ENCODE measurements around the gene TAP1.

TAP1 gene

DNA sequence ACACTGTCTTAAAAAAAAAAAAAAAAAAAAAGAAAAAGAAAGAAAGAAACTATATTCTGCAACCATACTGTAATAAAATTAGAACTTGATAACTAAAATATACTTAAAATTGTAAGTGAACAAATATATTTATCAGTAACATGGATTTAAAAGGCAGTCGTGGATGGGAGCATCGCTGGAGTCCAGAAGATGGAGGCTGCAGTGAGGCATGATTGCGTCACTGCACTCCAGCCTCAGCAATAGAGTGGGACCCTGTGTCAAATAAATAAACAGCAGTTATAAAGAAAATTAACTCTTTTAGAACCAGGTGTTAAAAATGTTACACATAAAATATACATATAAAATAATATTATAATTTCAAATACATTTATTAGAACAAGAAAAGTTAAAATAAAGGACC lies 9.2 kb upstream of the TAP1 start:
- no peak for DNase-seq (ENCODE audit: low read depth)

DNA sequence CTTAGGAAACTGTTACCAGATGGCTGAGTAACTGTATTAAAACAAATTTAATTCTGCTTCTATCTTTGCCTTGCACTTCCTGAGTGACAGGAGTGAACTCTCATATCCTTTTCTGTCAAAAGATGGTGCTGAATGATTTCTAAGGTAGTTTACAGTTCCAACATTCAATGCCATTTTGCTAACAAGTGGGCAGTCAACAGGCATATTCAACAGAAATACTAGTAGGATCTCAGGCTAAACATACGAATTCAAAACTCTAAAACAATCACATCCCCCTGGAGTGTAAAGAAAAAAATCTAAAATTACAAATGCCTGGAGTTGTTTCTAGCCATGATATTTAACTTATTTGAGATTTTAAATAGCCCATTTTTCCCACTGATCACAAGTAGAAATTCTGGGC lies 7.2 kb upstream of the TAP1 start:
- no peak for DNase-seq (ENCODE audit: low read depth)

DNA sequence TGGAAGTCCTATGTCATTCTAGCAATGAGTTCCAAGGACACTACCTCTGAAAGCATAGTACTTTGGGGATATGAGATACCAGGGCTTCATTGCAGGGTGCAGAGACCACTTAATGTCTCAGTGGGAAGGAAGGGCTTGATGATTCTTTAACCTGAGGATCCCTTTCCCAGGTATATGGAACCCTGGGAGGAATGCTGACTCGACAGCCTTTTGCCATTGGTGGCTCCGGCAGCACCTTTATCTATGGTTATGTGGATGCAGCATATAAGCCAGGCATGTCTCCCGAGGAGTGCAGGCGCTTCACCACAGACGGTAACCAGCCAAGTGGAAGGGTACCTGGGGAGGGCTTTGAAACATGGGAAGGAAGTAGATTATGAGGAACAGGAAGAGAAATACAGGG lies 4.7 kb upstream of the TAP1 start:
- DNase-seq (ENCODE audit: low read depth), result no peak

DNA sequence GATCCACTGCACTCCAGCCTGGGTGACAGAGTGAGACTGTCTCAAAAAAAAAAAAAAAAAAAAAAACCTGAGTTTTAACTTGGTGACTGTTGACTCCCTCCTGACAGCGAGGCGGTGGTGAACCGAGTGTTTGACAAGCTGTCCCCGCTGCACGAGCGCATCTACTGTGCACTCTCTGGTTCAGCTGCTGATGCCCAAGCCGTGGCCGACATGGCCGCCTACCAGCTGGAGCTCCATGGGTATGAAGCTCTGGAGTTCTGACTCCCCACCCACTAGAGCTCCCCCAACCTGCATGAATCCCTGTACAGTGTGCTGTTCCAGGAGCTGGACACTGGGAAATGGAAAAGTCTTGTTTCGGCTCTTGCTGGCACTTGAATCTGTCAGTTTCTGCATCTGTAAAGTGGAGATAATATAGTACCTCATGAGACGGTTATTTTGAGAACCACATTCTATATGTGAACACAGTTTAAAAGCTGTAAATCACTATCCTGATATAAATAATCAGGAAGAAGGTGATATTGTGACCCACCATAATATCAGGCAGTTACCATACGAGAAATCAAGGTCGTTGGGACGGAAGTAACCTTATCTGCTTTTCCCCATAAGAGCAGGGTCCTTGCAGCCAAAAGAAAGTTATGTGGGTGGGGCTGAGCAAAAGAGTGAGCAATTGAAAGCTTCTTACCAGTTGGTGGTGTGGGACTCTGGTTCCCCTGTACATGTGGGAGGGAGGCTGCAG lies 3.8 kb upstream of the TAP1 start:
- no peak for DNase-seq (ENCODE audit: low read depth)

DNA sequence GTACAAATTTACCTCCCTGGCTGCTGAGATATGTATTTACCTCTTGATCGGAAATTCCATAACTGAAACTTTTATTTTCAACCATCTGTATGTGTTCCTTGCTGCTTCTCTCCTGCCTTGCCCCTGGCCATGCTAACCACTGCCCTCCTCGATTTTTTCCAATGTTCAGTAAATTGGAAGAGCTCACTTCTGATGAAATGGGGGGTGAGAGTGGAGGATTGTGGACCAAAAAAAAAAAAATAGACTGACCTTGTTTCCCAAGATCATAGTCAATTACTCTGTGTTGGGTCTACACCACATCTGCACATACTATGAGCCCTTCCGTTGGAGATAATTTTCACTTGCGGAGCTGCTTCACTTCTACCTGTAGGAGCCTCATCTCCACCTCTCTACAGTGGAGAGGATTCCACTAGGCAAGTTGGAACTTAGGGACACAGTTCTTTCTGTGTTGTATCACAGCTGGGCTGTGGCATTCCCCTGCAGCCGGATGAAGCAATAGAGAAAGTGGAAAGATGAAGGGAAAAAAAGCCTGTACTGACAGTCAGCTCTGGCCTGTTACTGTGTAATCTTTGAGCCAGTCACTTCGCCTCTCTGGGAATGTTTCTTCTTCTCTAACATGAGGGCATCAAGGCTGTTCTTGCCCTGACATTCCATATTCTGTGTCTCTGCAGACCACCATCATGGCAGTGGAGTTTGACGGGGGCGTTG lies 2.1 kb upstream of the TAP1 start:
- no peak for DNase-seq (ENCODE audit: low read depth)

DNA sequence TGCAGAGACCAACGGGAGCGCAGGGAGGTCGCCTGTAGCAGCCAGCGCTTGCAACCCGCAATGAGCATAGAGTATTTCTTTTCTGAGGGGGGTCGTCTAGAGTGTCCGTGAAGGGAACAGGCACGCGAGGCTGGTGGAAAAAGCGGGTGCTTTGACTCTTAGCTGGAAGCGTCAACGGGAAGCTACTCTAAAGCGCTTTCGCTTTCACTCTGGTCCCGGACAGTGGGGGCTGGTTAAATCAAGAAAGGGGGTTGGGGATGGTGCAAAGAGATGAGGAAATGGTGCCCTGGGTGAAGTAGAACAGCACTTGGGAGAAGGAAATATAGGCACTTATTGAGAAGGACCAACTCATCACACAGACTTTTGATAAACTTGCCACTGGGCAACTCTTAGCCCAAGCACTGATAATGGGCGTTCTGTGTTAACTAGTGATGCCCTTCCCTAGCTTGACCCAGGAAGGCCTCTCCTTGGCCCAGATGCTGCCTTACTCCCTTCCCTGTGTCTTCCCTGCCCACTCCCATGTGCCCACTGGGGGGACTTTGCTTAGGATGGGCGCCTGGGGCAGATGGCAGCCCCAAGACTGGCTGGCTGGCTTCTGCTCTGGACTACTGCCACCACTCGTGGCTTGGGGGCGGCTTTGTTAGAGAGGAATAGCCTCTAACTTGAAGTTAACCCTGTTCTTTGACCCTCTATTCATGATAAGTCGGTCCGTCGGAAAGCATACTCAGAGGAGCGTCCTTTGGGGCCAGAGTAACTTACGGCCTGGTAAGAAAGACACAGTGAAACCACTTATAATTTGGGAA lies 1.1 kb upstream of the TAP1 start:
- peak; percentile 41 for DNase-seq (ENCODE audit: low read depth)

DNA sequence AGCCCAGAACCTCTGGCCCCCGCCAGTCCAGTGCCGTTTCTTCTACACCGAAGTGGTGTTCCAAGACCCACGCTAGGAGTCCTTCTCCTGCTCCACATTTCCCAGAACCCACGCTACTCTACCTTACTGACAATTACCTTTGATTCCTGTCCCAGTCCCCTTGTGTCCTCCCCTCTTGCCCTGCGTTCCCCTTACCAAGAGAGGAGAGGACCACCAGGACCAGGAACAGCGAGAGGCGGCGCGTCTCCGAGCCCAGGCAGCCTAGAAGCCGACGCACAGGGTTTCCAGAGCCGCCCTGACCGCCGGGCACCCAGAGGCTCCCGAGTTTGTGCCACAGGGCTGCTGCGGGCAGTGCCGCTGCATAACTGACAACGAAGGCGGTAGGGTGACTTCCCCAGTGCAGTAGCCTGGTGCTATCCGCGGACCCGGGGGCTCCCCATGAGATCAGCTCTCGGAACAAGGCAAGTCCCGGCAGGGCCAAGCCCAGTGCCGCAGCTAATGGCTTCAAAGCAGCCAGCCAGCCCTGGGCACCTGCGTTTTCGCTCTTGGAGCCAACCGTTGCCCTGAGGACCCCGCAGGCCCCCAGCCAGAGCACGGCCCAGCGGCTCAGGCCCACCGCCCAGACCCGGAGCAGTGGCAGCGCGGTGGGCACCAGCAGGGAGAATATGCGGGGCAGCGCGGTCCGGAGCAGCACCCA lies 512 bp downstream of the TAP1 start:
- DNase-seq (ENCODE audit: low read depth), result no peak

DNA sequence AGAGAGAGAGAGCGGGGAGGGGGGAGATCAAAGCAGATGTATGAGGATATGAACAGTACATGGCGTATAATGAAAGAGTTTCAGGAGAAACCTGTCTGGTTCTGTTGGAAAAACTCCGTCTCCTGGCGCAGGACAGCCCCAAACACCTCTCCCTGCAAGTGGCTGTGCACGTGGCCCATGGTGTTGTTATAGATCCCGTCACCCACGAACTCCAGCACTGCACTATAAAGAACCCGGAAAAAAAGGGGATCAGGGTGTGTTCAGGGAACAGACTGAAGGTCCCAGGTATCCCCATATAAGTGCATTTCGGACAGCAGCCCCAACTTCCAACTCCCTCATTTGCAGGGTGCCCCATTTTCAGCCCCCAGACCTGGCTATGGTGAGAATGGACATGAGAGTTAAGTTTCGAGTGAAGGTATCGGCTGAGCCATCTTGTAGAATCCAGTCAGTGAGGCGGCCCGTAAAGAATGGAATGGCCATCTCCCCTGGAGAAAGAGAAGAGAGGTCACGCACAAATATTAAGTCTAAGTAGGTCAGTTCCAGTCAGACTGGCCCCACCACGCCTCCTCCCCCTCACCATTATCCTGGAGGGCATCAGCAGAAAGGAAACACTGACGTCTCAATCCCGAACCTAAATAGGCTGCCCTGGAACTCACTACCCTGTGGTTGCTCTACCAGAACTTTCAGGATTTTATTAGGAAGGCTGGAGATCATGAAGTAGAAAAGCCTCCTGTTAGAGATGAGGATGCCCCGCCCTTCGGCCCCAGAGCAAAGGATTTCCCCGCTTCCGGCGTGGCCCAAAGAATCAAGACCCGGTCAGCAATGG lies 1.3 kb downstream of the TAP1 start:
- no peak for DNase-seq (ENCODE audit: low read depth)

DNA sequence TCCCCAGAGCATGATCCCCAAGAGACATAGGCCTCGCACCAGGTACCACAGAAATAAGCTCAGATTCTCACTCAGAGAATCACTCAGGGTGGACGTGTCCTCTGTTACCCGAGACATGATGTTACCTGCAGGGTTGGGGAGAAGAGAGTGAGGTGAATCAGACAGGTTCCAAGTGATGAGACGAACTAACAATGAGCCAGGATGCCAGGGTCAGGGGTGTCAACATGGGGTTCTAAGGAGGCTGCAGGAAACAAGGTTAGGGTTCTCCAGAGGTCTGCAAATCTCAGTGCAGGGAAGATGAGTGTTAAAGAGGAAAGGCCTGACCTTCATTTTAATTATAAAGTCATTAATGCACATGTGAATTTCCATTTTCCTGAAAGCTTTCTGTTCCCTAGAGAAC lies 2.5 kb downstream of the TAP1 start:
- no peak for DNase-seq (ENCODE audit: low read depth)

DNA sequence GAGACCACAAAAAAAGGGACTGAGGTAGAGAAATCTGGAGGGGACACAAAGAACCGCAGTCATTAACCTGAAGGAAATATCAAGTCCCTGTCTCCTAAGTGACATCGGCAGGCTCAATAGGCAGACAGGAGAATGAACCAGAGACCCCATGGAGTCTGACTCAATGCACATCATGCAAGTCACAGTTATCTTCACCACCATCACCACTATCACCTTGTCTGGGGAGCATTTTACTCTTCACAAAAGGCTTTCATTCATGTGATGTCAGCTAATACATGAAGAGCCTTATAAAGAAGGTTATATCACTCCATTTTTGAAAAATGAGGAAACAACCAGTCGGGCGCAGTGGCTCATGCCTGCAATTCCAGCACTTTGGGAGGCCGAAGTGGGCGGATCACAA lies 4.4 kb downstream of the TAP1 start:
- no peak for DNase-seq (ENCODE audit: low read depth)

DNA sequence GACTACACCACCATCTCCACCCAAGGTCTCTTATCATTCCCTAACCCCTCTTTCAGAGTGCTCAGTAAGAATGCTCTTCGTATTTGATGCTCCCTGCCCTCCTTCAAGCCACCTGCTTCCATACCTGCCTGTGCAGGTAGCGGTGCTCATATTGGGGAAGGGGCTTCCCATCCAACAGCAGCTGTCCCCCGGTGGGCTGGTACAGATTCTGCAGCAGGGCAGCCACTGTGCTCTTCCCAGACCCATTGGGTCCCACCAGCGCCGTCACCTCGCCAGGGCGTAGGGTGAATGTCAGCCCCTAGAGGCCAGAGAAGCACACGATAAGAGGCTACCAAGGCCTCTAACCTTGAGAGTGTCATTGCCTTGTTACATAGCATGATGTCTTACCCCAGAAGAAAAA lies 5.7 kb downstream of the TAP1 start:
- no peak for DNase-seq (ENCODE audit: low read depth)

DNA sequence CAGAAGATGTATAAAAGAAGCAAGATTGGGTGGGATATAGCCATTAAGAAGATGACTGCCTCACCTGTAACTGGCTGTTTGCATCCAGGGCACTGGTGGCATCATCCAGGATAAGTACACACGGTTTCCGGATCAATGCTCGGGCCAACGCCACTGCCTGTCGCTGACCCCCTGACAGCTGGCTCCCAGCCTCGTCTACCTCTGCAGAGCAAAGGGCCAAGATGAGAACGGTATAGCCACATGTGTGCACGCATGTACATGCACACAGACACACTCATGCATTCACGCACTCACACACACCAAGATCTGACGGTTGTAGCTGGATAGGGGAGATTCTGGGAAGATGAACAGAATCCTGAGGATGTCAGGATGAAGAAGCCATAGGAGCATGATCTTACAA lies 6.5 kb downstream of the TAP1 start:
- DNase-seq (ENCODE audit: low read depth), result no peak

DNA sequence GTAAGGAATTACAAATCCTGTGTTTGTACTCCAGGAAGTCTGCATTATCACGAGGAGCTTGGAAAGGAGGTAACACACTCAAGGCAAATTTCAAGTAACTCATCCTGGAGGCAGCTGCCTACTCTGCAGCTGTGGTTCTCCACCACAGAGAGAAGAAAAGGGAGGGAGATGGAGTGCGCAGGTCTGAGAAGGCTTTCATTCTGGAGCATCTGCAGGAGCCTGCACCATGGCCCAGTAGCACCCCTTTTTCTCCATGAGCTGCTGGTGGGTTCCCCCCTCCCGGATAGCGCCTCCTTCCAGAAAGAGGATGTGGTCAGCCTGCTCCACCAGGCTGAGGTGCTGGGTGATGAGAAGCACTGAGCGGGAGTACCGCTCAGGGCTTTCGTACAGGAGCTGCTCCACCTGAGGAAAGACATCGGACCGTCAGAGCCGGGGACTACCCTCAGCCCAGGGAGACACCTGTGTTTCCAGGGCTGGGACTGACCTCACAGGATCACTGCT lies 8.1 kb downstream of the TAP1 start:
- DNase-seq (ENCODE audit: low read depth), result no peak

DNA sequence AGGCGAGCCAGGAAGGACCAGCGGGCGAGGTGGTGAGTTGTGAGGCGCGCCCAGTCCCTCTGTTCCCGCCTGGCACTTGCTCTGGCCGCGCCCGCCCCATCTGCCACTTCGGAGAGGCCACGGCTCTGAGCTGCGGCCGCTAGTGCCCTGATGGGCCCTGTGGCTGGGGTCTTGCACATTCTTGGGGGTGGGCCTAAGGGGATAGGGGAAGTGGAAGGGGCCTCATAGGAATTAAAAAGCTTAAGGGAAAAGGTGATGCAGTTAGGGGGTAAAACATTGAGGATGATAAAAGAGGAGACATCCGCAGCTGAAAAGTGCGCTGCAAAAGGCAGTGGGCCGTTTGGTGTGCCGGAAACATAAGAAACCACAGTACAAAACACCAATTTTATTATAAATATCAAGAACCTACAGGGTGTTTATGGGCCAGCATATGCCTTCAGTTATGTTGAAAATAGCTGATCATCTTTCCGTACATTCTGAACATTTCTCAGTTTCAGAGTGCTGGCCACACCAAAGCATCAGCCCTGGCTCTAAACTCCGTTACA lies 8.6 kb downstream of the TAP1 start:
- DNase-seq (ENCODE audit: low read depth), result no peak

DNA sequence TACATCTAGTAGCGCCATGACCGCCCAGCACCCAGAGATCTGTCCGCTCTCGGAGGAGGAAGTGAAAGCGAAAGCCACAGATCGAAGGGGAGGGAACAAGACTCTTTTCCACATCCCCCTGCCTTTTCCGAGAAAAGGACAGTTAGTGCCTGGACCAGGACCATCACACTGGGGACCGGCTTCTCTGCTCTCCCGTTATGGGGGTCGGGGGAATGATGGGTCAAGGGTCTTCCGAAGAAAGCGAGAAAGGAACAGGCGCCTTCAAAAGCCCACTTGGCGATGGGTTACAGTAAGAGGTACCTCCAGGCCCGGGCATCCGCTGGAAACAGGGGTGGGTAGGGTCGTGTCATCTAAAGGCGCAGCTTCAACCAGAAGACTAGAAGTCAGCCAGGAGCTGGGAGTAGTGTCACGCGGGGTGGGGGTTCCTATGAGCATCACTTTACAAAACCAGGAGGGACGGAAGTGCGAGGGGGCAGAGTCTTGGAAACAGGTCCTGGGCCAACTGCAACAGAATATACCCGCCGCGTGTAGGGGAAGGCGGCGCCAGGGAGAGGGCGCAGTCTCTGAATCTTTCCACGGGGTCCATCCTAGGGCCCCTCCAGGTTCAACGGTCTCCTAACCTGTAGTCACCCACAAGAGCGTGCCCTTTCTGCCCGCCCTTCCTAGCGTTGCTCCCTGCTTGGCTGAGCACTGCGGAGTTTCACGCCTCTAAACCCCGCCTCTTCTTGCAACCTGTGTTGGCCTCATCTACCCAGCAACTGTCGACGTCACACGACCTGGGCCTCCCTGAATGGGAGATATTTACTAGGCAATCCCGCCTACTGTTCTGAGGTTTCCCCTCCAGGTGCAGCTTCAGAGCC lies 9.3 kb downstream of the TAP1 start, which contains the start of gene PSMB8:
PSMB8 (minus strand) TSS at position 69 of the 860 bp plus-strand sequence; CDS start at position 18, 51 bp downstream.
- peak; percentile 98 for DNase-seq (ENCODE audit: low read depth)

DNA sequence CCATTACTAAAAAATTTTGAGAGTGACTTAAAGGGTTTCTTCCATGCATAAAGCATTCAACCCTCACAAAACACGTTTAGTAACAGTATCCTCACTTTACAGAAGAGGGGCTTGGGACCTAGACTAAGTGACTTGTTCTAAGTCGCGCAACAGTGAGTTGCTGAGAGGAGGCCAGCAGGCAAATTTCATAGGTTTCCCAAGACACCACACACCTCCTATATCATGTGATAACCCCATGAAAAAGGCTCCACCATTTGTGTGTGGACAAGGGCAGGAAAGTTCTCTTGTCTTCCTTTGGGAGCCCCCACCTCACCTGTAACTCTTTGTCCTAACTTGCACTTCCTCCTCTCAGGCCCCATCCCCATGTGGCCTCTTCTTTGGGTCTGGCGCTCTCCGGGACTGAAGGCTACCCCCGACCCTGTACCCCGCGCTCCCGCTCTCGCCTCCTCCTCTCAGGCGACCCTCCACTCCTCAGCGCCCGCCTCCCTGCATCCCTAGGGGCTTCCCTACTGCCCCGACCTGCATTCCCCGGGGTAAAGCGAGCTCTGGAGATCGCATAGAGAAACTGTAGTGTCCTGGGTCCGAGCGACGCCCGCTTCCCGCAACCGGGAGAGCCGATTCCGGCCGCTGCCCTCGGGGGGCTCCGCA lies 10.0 kb downstream of the TAP1 start:
- DNase-seq (ENCODE audit: low read depth), result no peak

DNA sequence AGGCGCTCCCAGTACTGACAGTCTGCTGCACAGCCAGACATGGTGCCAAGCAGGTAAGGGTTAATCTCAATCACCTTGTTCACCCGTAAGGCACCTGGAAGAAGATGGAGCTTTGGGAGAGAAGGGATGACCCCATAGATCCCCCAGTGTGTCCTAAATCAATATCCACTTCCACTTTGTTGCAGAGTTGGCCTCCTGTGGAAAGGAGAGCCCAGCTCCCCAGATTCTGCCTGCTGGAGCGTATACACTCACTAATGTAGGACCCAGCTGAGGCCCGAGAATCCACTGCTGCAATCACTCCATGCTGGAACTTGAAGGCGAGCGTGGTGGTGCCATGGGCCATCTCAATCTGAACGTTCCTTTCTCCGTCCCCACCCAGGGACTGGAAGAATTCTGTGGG lies 10.8 kb downstream of the TAP1 start:
- DNase-seq (ENCODE audit: low read depth), result no peak

DNA sequence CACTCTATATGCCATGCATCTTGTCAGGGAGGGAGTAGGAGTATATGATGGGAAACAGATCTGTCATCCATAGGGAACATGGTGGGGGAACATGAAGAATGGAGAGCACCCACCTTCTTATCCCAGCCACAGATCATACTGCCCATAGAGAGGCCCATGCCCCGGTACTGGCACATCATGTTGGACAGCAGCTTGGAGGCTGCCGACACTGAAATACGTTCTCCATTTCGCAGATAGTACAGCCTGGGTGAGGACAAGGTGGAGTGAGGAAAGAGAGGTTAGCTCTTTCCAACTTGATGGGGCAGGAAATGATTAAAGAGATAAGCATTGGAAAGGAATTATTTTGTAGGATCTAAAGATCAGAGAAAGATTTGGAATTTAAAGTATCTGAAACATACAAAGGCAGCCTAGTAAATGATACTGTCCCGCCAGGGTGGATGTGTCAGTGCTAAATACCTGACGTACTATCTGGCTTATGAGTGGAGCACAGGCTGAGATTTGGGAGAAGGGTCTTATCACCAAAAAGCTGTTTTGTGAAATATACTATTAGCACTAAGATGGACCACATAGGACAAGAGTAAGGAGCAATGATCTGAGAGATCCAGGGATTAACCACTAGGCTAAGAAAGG lies 11.4 kb downstream of the TAP1 start:
- DNase-seq (ENCODE audit: low read depth), result no peak

Data from stimulated activated CD8-positive, alpha-beta memory T cell treated with anti-CD3 and anti-CD28 coated beads, Interleukin-12 subunit alpha, Interleukin-12 subunit beta, amount 100 ng/mL, for 1 hour (primary cell).